Frontal cortex (tissue), 1 donor: ENCODE data around the gene TLX2. TPM values are rescaled to one million over a fixed set of nuclear protein-coding genes. Genes with fewer than 3 reads are reported as not detected.

Experiments used
- total RNA-seq: library from RNA; depleted of rRNA; stranded (reverse); fragments of >200 nt; gene quantifications from one replicate; pipeline ENCODE4 v1.2.3, GENCODE V29; 2014

Gene TLX2
- total RNA-seq, 1 donor from 2014 or later, result not detected

Other genes starting within 250 kb of the TLX2 start
- gene SLC4A5, start 171.0 kb upstream of the TLX2 start, total RNA-seq, result 1.2 TPM
- 111 TPM for gene DCTN1, start 134.1 kb upstream of the TLX2 start, total RNA-seq
- 0.41 TPM for gene C2orf81, start 92.8 kb upstream of the TLX2 start, total RNA-seq
- gene WDR54, start 92.7 kb upstream of the TLX2 start, total RNA-seq, result 38.7 TPM
- gene RTKN, start 72.5 kb upstream of the TLX2 start, total RNA-seq, result 2.9 TPM
- gene INO80B, start 59.4 kb upstream of the TLX2 start, total RNA-seq, result 9.8 TPM
- gene WBP1, start 56.0 kb upstream of the TLX2 start, total RNA-seq, result 24.9 TPM
- 26.9 TPM for gene MOGS, start 49.1 kb upstream of the TLX2 start, total RNA-seq
- gene MRPL53, start 41.8 kb upstream of the TLX2 start, total RNA-seq, result 14.3 TPM
- gene CCDC142, start 31.5 kb upstream of the TLX2 start, total RNA-seq, result 33.0 TPM
- 7.7 TPM for gene TTC31, start 31.4 kb upstream of the TLX2 start, total RNA-seq
- gene LBX2, start 14.8 kb upstream of the TLX2 start, total RNA-seq, result not detected
- 8.2 TPM for gene PCGF1, start 6.8 kb upstream of the TLX2 start, total RNA-seq
- gene DQX1, start 11.8 kb downstream of the TLX2 start, total RNA-seq, result not detected
- gene AUP1, start 15.3 kb downstream of the TLX2 start, total RNA-seq, result 42.0 TPM
- 54.2 TPM for gene HTRA2, start 15.5 kb downstream of the TLX2 start, total RNA-seq
- gene LOXL3, start 39.5 kb downstream of the TLX2 start, total RNA-seq, result 14.3 TPM
- 3.7 TPM for gene DOK1, start 40.3 kb downstream of the TLX2 start, total RNA-seq
- 0.41 TPM for gene M1AP, start 133.9 kb downstream of the TLX2 start, total RNA-seq
- gene SEMA4F, start 139.8 kb downstream of the TLX2 start, total RNA-seq, result 14.7 TPM